Left cardiac atrium (tissue), 4 donors: ENCODE measurements around the gene PPIF. TPM values are rescaled to one million over a fixed set of nuclear protein-coding genes. Genes with fewer than 3 reads are reported as not detected.

Experiments
- ATAC-seq, 2 donors: fragments of 200-7000 bp; cut with Tn5 transposase; one replicate each; pipeline ENCODE4 v1.9.1; 2020; ENCODE audit warnings: mild to moderate bottlenecking in 2 of 2, moderate library complexity in 2 of 2
- DNase-seq: peaks from one replicate; pipeline ENCODE4 v3.0.0-alpha.2; 2020
- intact Hi-C, 2 donors: fragments of 100-400 bp; cut with DNase I; formaldehyde crosslinking; loops; one replicate each; pipeline versions ENCODE4 v1.14.1 to v1.15.1; 2022 to 2023
- long read RNA-seq: library from polyadenylated mRNA; unstranded; transcript quantifications from one replicate; pipeline ENCODE4 v2.0.0, GENCODE V29; 2021
- total RNA-seq, 2 donors: library from RNA; stranded (reverse); fragmentation: NEBNext Ultra II Directional; extraction: Animal tissue kit (Norgen Biotek cat#: 25700); gene quantifications; one replicate each; pipeline ENCODE4 v1.2.1, GENCODE V29; 2021
- donor health status: DM: no; HTN: yes; CAD: no.
- donor health status: DM: no; HTN: yes; CAD: no; lungs with severe emphysema.
- donor health status: DM: yes; HTN: yes; CAD: no.
- donor health status: Dilated cardiomyopathy.

PPIF gene
- total RNA-seq = 100 to 1,000 TPM; 110 to 155 TPM
- long read RNA-seq, transcript PPIF-202 (6 exons, 821 nt) = minor isoform, 10 of 291 reads
- long read RNA-seq, transcript PPIF-201 (6 exons, 2,190 nt) = major isoform, 265 of 291 reads
- long read RNA-seq, partial matches to known transcripts = 6 of 291 reads
- long read RNA-seq, other reads (novel, unspliced or antisense) = 10 of 291 reads

- intact Hi-C loops = no loop called here
- peak; percentile 93 to 94 for ATAC-seq
- peak; percentile 97 for DNase-seq
Observed at GRCh38 chr10:79347226-79347893, at the start of gene PPIF. Gene PPIF, plus strand, starts transcription at chr10:79347469. Its CDS starts 80 bp downstream, at chr10:79347549.

- DNase-seq = peak; percentile 80
- ATAC-seq = peak in 1 of 2 donors; percentile 79
- intact Hi-C loops = no loop called here
Observed at GRCh38 chr10:79298403-79299244, 48.6 kb upstream of the PPIF start.

GRCh38 chr10:79299397-79300241, 47.6 kb upstream of the PPIF start:
- DNase-seq (peak; percentile 34), ATAC-seq (peak; percentile 45 to 74)
- intact Hi-C loops = no loop called here

GRCh38 chr10:79300711-79301110, 46.6 kb upstream of the PPIF start:
- intact Hi-C loops = no loop called here
- DNase-seq (peak; percentile 22), ATAC-seq (no peak)

GRCh38 chr10:79301754-79302530, 45.3 kb upstream of the PPIF start:
- DNase-seq (no peak), ATAC-seq (no peak)
- intact Hi-C loops = no loop called here

GRCh38 chr10:79303631-79304478, 43.4 kb upstream of the PPIF start:
- DNase-seq (no peak), ATAC-seq (no peak)
- intact Hi-C loops = no loop called here

- ATAC-seq = no peak
- no peak for DNase-seq
- intact Hi-C loops = no loop called here
Observed at GRCh38 chr10:79304479-79305087, 42.7 kb upstream of the PPIF start.

GRCh38 chr10:79305515-79305914, 41.8 kb upstream of the PPIF start:
- DNase-seq = peak; percentile 11
- intact Hi-C loops = no loop called here

GRCh38 chr10:79305988-79306387, 41.3 kb upstream of the PPIF start:
- intact Hi-C loops = no loop called here
- DNase-seq (no peak), ATAC-seq (no peak)

More at GRCh38 chr10:79305515-79305914, 41.8 kb upstream of the PPIF start:
- no peak for ATAC-seq

- DNase-seq (peak; percentile 10), ATAC-seq (no peak)
- intact Hi-C loops = no loop called here
Observed at GRCh38 chr10:79306644-79307220, 40.5 kb upstream of the PPIF start.

GRCh38 chr10:79308016-79308415, 39.3 kb upstream of the PPIF start:
- intact Hi-C loops = no loop called here
- no peak for ATAC-seq
- DNase-seq = peak; percentile 7

GRCh38 chr10:79308969-79309665, 38.2 kb upstream of the PPIF start:
- intact Hi-C loops = no loop called here
- DNase-seq (peak; percentile 21), ATAC-seq (no peak)

GRCh38 chr10:79310200-79310865, 36.9 kb upstream of the PPIF start:
- ATAC-seq (no peak), DNase-seq (peak; percentile 22)

GRCh38 chr10:79310911-79311573, 36.2 kb upstream of the PPIF start:
- intact Hi-C loops = no loop called here
- ATAC-seq (peak in 1 of 2 donors; percentile 17), DNase-seq (peak; percentile 20)

More at GRCh38 chr10:79310200-79310865, 36.9 kb upstream of the PPIF start:
- intact Hi-C loops = no loop called here
